KOPT-K1 (cell line): ENCODE data around the gene ADAMTS4.
"Not testable (repeated sequence)": the region's sequence is repeated elsewhere in the genome, so short reads cannot be mapped to it uniquely, and the experiment has no call there.

ENCODE experiments used
- H3K27ac ChIP-seq: fragments of 200-600 bp; sonication (generic); 2 replicates; pipeline ENCODE4 v1.5.1; 2016; ENCODE audit warnings: antibody characterized with exemption, mild to moderate bottlenecking, low read depth, low read length; ENCODE audit not compliant: poor library complexity, severe bottlenecking
- H3K36me3 ChIP-seq: fragments of 200-600 bp; sonication (generic); 2 replicates; pipeline ENCODE4 v1.5.1; 2017; ENCODE audit warnings: antibody characterized with exemption, mild to moderate bottlenecking, low read length, moderate library complexity; ENCODE audit not compliant: insufficient read depth
- H3K9me3 ChIP-seq: fragments of 200-600 bp; sonication (generic); 2 replicates; pipeline ENCODE4 v1.5.1; 2017; ENCODE audit warnings: antibody characterized with exemption, low read length, mild to moderate bottlenecking; ENCODE audit not compliant: insufficient read depth, poor library complexity, severe bottlenecking

Gene ADAMTS4

DNA sequence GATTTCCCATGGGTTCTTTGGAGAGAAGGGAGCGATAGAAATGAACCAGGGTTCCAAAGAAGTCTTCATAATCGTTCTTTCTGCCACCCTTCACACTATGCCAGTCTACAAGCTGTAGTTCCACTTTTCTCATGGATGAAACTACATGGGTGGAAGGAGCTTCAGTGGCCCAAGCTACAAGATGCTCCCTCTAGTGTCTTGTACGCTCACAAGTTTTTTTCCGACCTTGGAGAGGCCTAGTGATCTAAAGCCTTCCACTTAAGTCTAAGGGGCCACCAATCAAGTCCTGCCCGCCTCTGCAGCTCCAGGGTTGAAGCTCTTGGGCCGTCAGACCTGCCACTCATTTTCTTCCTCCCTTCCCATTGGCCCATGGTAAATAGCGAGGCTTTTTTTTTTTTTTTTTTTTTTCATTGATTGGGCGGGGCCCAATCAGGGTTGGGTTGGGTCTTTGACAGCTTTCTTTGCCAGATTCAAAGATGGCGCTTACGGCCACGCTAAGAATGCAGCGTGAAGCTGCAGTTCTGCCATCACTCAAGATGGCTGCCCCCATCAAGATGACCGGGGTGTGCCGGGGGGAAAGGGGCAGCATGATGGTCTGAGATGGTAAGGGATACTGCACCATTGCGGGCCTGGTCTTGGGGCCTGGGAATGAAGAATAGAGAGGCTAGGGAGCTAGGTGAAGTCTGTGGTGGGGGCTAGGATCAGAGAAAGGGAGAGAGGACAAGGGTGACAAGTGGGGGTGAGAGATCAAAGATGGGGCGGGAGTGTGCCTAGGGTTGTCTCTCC is 26.9 kb upstream of the ADAMTS4 start, which contains the start of gene TOMM40L:
TSS of gene TOMM40L (plus strand) at position 527 of the 786 bp plus-strand sequence. CDS start 430 bp downstream, outside the sequence.
- Histone ChIP-seq H3K36me3 (peaks cover 25% of the 10 kb centered on the region), H3K9me3 (no peaks in the 10 kb centered on the region), H3K27ac (peak within 1 kb of the TSS; percentile 66)

DNA sequence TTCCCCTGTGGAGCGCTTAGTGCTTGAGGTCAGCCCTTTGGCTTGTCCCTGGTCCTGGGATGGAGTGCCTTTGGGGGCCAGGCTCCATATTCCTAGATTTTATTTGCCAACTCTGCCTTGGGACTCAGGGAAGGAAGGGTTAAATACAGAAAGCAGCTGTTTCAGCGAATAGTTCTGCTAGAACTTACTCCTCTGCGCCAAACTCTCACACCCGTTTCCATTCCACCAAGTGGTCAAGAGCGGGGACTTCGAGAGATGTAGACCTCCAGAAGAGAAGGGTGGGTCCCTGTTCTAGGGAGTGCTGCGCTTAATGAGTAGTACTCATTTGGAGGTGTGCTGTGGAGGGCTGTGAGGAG is 26.3 kb upstream of the ADAMTS4 start:
- Histone ChIP-seq H3K27ac (peak overlapping the region; percentile 33), H3K36me3 (peaks cover 23% of the 10 kb centered on the region), H3K9me3 (no peaks in the 10 kb centered on the region)

DNA sequence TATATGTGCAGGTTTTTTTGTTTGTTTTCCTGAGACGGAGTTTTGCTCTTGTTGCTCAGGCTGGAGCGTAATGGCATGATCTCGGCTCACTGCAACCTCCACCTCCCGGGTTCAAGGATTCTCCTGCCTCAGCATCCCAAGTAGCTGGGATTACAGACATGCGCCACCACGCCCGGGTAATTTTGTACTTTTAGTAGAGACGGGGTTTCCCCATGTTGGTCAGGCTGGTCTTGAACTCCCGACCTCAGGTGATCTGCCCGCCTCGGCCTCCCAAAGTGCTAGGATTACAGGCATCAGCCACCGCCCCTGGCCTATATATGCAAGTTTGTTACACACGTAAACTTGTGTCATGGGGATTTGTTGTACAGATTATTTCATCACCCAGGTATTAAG is 25.8 kb upstream of the ADAMTS4 start:
- peaks cover 18% of the 10 kb centered on the region for H3K36me3 ChIP-seq
- H3K9me3 ChIP-seq, result not testable (repeated sequence)
- H3K27ac ChIP-seq, result peak overlapping the region; percentile 33

DNA sequence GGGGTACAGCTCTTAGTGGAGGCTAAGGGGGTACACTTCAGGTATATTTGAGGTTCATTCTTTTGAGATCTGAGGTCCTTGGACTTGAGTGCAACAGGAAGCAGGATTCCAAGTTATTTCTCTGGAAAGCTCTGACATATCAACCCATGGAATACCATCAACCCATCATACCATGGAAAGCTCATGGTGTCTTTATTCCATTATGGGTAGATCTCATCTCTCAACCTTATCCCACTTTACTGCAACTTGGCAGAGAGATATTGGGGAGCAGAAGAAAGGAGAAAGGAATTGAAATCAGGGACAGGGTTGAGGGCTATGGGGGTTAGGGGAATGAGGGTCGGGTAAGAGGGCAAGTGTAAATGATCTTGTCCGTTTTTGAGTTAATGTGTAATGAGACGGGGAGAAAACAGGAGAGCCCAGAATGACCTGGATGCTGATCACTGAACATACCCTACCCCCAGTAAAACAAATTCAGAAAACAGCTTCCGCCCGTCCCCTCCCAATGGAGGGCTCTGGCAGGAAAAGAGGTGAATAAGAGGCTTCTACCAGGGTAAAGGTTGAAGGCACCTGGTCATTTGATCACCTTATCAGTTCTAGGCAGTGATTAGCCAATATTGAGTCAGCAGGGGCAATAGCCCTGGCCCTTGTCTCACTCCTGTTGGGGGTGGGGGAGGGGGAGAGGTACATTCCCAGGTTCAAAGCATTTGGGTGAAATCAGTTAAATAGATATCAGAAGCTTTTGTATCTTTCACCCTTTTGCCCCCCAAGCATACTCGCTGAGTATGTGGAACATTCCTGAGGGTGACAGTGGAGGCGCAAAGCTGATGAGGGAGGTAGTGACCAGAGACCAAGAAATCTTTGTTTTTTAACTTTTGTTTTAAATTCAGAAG is 25.2 kb upstream of the ADAMTS4 start:
- Histone ChIP-seq H3K36me3 (peaks cover 12% of the 10 kb centered on the region), H3K27ac (no peak overlapping the region), H3K9me3 (no peaks in the 10 kb centered on the region)

DNA sequence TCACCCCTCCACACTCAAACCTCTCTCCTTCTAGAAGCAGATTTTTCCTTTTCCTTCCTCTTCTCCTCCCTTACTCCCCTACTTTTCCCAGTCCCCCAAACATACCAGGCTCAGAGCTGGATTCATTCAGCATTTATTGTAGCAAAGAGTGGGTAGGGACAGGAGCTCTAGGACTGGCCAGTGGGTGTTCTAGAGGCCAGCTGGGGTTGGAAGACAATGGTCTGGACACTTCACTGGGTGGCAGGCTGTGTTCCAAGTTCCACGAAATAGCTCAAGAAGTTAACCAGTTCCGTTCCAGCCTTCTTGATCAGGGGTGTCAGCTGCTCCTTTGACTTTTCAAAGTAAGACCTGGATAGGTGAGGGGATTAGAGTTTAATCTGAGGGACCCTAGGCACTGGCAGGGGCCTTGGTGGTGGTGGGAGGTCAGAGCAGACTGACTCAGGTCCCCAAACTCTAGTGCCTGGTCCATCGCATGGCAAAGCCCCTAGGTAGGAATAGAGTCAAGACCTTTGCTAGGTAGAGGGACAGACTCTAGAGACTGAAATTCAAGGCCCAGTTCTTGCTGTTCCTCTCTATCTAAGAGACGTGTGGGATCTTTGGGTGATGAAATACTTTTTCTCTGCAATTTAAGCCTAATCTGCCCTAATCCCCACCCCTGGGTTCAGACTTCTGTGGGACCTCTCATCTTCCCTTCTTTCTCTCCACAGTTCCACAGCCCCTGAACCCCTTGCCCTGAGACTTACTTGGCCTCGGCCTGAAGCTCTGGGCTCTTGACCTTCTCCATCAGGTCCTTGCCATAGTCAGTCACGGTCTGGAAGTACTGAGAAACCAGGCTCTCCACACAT is 23.5 kb upstream of the ADAMTS4 start:
- H3K27ac ChIP-seq, result no peak overlapping the region
- H3K36me3 ChIP-seq, result no peaks in the 10 kb centered on the region

DNA sequence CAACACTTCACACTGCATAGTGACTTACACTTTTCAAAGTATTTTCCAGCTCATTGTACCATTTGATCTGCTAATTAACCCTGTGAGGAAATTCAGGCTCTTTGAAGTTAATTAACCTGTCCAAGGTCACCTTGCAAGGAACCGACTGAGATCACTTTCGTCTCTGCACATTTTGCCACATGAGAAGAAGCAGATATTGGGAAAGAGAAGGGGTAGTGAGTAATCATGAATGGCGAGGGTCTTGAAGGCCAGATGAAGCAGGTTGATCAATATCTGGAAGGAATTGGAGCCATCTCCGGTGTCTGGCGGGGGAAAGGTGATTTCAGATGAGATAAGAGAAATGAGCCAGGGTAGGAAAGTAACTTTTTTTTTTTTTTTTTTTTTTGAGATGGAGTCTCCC is 21.1 kb upstream of the ADAMTS4 start:
- Histone ChIP-seq H3K27ac (no peak overlapping the region), H3K9me3 (no peaks in the 10 kb centered on the region), H3K36me3 (peaks cover 3% of the 10 kb centered on the region; the same call in 1 of the 2 replicates)

More for the DNA sequence above, 23.5 kb upstream of the ADAMTS4 start:
- no peaks in the 10 kb centered on the region for H3K9me3 ChIP-seq

DNA sequence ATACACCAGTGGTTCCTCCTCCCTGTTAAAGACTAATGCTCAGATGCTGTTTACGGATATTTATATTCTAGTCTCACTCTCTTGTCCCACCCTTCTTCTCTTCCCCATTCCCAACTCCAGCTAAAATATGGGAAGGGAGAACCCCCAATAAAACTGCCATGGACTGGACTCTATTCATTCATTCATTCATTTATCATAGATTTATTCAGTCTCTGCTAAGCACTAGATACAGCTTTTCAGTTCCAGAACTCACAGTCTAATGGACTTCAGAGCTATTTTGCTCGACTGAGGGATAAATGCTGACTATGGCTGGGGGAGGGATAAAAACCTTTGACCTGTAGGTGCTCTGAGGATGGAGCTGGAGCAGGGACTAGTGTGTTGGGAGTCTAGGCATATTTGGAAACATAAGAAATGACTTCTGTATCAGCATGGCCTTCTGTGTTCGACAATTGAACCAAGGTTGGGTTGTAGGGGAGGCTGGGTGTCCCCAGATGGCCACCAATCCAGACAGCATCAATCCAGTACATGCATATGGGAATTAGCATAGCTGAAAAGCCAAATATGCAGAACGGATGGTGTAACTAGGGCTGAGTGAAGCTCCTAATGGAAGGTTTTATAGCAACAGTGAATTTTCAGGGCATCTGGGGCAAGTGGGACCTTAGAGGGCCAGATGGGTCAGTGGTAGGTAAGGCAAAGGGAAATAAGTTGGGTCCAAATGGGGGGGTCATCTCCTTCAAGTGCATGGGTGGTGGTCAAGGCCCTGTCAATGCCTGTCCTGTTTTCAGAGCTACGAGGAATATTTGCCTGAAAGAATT is 20.4 kb upstream of the ADAMTS4 start:
- Histone ChIP-seq H3K27ac (no peak overlapping the region), H3K36me3 (peaks cover 11% of the 10 kb centered on the region; the same call in 1 of the 2 replicates), H3K9me3 (no peaks in the 10 kb centered on the region)

DNA sequence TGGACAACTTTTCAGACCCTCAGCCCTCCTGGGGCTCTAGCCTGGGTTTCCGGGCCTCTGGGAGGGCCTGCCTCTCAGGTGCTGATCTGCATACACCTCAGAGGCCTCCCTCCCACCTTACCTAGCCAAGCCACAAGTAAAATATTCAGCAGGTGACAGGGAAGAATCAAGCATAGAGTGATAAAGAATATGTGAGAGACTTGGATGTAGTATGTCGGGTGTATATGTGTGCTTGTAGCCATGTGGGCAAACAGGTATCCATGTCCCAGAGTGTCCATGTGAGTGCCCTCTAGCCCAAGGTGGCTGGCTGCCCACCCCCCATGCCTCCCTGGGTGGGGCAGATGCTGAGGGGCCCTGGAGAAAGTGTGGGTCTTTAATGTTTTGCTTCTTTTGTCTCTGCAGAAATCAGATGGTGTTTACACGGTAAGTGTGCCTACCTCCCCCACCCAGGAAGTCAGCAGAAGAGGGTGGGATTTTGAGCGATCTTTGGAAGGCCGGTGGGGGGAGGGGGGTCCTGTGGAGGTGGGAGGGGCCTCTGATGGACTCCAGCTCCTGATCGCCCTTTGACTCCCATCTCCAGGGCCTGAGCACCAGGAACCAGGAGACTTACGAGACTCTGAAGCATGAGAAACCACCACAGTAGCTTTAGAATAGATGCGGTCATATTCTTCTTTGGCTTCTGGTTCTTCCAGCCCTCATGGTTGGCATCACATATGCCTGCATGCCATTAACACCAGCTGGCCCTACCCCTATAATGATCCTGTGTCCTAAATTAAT is 19.6 kb upstream of the ADAMTS4 start:
- H3K9me3 ChIP-seq, result no peaks in the 10 kb centered on the region
- H3K27ac ChIP-seq, result no peak overlapping the region
- peaks cover 19% of the 10 kb centered on the region for H3K36me3 ChIP-seq

DNA sequence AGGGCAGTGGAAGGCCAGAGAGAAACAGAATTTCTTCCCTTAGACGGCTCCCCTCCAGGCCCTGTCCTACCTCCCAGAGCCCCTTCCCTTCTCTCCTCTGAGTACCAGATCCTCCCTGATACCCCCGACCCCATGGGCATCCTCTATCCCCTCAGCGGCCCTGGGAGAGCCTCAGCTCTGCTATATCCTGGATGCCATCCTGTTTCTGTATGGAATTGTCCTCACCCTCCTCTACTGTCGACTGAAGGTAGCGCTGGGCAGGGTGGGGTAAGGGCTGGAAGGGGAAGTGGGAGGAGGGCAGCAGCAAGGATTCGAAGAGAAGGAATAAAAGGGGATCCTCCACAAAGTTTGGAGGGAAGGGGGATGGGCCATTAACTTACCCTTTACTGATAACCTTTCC is 19.0 kb upstream of the ADAMTS4 start:
- H3K36me3 ChIP-seq, result peaks cover 25% of the 10 kb centered on the region
- no peak overlapping the region for H3K27ac ChIP-seq

DNA sequence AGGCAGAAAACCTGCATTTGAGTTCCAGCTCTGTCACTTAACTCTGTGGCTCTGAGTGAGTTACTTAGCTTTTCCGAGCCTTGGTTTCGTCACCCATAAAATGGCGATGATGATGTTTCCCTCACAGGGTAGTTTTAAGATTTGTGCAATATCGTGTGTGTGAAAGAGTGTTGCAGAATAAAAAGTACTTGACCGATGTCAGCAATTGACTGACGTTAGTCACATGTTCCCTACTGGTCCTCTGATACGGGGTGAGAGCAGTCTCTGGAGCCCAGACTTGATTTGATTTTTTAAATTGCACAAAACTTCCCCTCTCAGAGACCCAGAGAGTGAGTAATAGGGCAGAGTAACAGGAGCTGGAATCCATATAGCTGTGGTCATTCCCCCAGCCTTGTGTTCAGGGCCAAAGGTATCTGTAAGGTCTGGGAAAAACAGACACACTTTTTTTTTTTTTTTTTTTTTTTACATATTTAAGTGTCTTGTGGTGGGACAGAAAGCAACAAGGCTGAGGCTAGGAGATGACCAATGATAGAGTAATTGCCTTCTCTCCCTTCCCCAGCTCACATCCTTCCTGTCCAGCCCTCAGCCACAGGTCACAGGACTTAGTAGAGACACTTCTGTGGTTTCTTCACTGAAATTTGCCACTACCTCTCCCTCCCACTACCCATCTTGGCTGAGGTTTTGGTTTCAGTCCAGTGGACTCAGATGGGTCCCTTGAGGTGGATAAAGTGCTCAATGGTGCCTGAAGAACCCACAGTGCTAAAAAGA is 18.3 kb upstream of the ADAMTS4 start:
- Histone ChIP-seq H3K27ac (no peak overlapping the region), H3K36me3 (peaks cover 32% of the 10 kb centered on the region), H3K9me3 (no peaks in the 10 kb centered on the region)

More for the DNA sequence above, 19.0 kb upstream of the ADAMTS4 start:
- H3K9me3 ChIP-seq, result no peaks in the 10 kb centered on the region

DNA sequence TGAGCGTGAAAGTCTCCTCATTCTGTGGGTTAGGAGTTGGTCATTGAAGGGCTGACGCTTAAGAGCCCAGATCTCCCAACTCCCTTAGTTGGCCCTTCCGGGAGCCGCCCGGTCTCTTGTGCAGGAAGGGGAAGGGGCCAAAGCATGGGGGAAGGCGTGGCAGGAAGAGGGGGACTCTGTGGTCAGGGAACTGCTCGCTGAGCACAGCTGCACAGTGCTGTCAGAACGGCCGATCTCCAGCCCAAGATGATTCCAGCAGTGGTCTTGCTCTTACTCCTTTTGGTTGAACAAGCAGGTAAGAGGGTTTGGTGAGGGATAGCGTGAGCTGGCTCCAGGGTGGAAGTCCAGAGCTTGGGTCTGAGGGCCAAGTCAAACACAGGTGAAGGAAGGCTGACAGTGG is 16.2 kb upstream of the ADAMTS4 start, which contains the start of gene FCER1G:
TSS of gene FCER1G (plus strand) at position 220 of the 400 bp plus-strand sequence. CDS start at position 247, 27 bp downstream.
- H3K9me3 ChIP-seq, result no peaks in the 10 kb centered on the region
- peaks cover 53% of the 10 kb centered on the region for H3K36me3 ChIP-seq
- peak within 1 kb of the TSS; percentile 47 for H3K27ac ChIP-seq

DNA sequence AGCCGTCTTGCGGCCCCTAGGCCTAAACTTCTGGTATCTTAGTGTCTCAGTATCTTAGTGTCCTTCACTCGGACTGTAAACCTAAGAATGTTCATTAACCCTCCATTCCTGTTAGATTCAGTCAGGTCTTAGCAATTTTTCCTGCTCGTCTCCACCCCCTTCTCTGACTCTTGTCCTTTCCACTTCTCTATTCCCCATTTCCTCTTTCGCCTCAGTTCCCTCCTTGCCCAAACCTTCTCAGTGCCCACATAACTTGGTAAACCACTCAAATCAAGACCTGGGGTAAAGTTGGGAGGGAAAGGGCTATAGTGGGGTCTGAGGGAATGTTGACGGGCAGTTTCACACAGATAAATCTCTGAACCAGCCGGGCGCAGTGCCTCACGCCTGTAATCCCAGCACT is 15.5 kb upstream of the ADAMTS4 start:
- Histone ChIP-seq H3K36me3 (peaks cover 60% of the 10 kb centered on the region), H3K9me3 (no peaks in the 10 kb centered on the region), H3K27ac (no peak overlapping the region)
